Endodermal cell (in vitro differentiated cells): ENCODE measurements around the gene C17orf100. TPM values are rescaled to one million over a fixed set of nuclear protein-coding genes. Genes with fewer than 3 reads are reported as not detected.

Source experiments
- DNase-seq: peaks from one replicate; pipeline ENCODE4 v3.0.0-alpha.2; 2017
- H3K27ac ChIP-seq: 2 replicates; pipeline ENCODE4 v1.5.1; 2013; ENCODE audit warnings: mild to moderate bottlenecking, low read depth, low read length, moderate library complexity
- H3K27me3 ChIP-seq: 2 replicates; pipeline ENCODE4 v1.6.1; 2013; ENCODE audit warnings: mild to moderate bottlenecking, low read length, moderate library complexity; ENCODE audit not compliant: insufficient read depth, control insufficient read depth, poor library complexity, severe bottlenecking
- H3K36me3 ChIP-seq: 2 replicates; pipeline ENCODE4 v1.7.0; 2013; ENCODE audit warnings: mild to moderate bottlenecking, low read length, moderate library complexity; ENCODE audit not compliant: control insufficient read depth, insufficient read depth
- H3K4me1 ChIP-seq: one replicate; pipeline ENCODE4 v1.7.0; 2013; ENCODE audit warnings: low read length; ENCODE audit not compliant: control insufficient read depth, insufficient read depth
- H3K4me3 ChIP-seq: 2 replicates; pipeline ENCODE4 v1.5.1; 2013; ENCODE audit warnings: mild to moderate bottlenecking, low read length, moderate library complexity
- H3K9ac ChIP-seq: 2 replicates; pipeline ENCODE4 v1.6.1; 2013; ENCODE audit warnings: mild to moderate bottlenecking, low read length, moderate library complexity; ENCODE audit not compliant: poor library complexity, severe bottlenecking; ENCODE audit errors: extremely low read depth
- H3K9me3 ChIP-seq: 2 replicates; pipeline ENCODE4 v1.6.1; 2013; ENCODE audit warnings: mild to moderate bottlenecking, low read length, moderate library complexity; ENCODE audit not compliant: control insufficient read depth
- H3K27ac Mint-ChIP-seq: 2 replicates; pipeline ENCODE4 v1.8.0; 2020; ENCODE audit warnings: mixed read lengths
- H3K27me3 Mint-ChIP-seq: 2 replicates; pipeline ENCODE4 v1.8.0; 2021; ENCODE audit warnings: mild to moderate bottlenecking, mixed read lengths; ENCODE audit not compliant: insufficient read depth
- H3K36me3 Mint-ChIP-seq: 2 replicates; pipeline ENCODE4 v1.8.0; 2020; ENCODE audit warnings: low read depth, mixed read lengths
- H3K4me1 Mint-ChIP-seq: 2 replicates; pipeline ENCODE4 v1.8.0; 2020; ENCODE audit warnings: mixed read lengths
- H3K4me3 Mint-ChIP-seq: 2 replicates; pipeline ENCODE4 v1.8.0; 2020; ENCODE audit warnings: mild to moderate bottlenecking, moderate library complexity, mixed read lengths
- H3K9me3 Mint-ChIP-seq: 2 replicates; pipeline ENCODE4 v1.8.0; 2020; ENCODE audit warnings: mild to moderate bottlenecking, mixed read lengths
- WGBS, 2 experiments: methylation state at CpG; one replicate each; pipeline versions ENCODE4 v1.1.5 to v1.1.7; 2013; ENCODE audit warnings: missing lambda C conversion rate in 2 of 2, mixed read lengths in 1 of 2; ENCODE audit not compliant: insufficient coverage in 1 of 2, insufficient read length in 1 of 2; 5-methylcytosine and 5-hydroxymethylcytosine counted together
- total RNA-seq, 2 donors: library from RNA; stranded (reverse); fragmentation: NEBNext Ultra II Directional in 1 of 2; extraction: Animal tissue kit (Norgen Biotek cat#: 25700) in 1 of 2; gene quantifications; 2 replicates in 1 of 2; 3 replicates in 1 of 2; pipeline ENCODE4 v1.2.1, GENCODE V29; 2021
- TF ChIP-seq, protein P1 (sequence below): fragments of 200-600 bp; sonication (generic); conservative IDR thresholded peaks from 2 replicates; pipeline ENCODE4 v1.5.0; 2021; ENCODE audit warnings: antibody characterized with exemption, mild to moderate bottlenecking

Gene C17orf100
- total RNA-seq, 2 donors from 2014 or later, result 2.7 to 3.0 TPM

DNA sequence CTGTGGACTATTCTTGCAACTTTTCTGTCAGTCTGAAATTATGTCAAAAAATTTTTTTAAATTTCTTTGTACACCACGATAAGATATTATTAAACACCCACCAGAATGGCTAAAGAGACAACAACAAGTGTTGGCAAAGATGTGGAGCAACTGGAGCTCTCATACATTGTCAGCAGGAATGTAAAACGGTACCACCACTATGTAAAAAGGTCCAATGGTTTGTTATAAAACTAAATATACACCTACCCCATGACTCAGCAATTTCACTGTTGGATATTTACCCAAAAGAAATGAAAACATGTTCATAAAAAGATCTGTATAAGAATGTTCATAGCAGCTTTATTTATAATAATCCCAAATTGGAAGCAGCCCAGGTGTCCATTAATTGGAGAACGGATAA, 18.3 kb upstream of the C17orf100 start:
- H3K27ac Mint-ChIP-seq, result no peak overlapping the region
- Histone ChIP-seq H3K4me1 (no peaks in the 10 kb centered on the region), H3K36me3 (peaks cover 66% of the 10 kb centered on the region), H3K27ac (no peak overlapping the region), H3K9ac (no peak overlapping the region), H3K4me3 (no peak overlapping the region), H3K27me3 (no peaks in the 10 kb centered on the region), H3K9me3 (peaks cover 9% of the 10 kb centered on the region)
- TF ChIP-seq, protein P1, sequence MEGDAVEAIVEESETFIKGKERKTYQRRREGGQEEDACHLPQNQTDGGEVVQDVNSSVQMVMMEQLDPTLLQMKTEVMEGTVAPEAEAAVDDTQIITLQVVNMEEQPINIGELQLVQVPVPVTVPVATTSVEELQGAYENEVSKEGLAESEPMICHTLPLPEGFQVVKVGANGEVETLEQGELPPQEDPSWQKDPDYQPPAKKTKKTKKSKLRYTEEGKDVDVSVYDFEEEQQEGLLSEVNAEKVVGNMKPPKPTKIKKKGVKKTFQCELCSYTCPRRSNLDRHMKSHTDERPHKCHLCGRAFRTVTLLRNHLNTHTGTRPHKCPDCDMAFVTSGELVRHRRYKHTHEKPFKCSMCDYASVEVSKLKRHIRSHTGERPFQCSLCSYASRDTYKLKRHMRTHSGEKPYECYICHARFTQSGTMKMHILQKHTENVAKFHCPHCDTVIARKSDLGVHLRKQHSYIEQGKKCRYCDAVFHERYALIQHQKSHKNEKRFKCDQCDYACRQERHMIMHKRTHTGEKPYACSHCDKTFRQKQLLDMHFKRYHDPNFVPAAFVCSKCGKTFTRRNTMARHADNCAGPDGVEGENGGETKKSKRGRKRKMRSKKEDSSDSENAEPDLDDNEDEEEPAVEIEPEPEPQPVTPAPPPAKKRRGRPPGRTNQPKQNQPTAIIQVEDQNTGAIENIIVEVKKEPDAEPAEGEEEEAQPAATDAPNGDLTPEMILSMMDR, result no peak
- H3K36me3 Mint-ChIP-seq, result peaks cover 49% of the 10 kb centered on the region
- no peak overlapping the region for H3K4me3 Mint-ChIP-seq
- no peaks in the 10 kb centered on the region for H3K27me3 Mint-ChIP-seq
- peaks cover 6% of the 10 kb centered on the region for H3K9me3 Mint-ChIP-seq
- H3K4me1 Mint-ChIP-seq, result no peaks in the 10 kb centered on the region
- 96 to 100% methylated on average over 1 to 3 of the region's 3 CpGs for WGBS, 2 experiments
- no peak for DNase-seq

DNA sequence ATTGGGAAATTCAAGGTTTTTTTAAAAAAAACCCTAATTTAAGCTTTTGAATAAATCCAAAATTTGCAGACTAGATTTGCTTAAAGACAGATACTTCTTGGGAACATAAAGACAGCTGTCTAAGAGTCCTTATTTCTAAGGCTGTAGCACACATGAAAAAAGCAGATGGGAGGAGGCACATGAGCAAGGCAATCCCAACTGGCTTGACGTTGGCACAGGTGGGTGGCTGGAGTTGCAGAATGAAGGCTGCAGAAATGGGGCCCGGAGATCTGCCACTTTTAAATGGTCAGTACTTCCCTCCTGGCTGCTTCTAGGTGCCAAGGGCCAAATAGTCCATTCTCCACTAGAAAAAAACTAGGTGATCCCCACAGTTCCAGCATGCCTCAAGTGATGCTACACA, 15.5 kb upstream of the C17orf100 start:
- Histone ChIP-seq H3K9me3 (peaks cover 9% of the 10 kb centered on the region), H3K4me3 (no peak overlapping the region), H3K27ac (no peak overlapping the region), H3K9ac (no peak overlapping the region), H3K36me3 (peaks cover 39% of the 10 kb centered on the region), H3K27me3 (no peaks in the 10 kb centered on the region), H3K4me1 (no peaks in the 10 kb centered on the region)
- WGBS, 2 experiments, result 94% methylated on average over 2 of the region's 2 CpGs
- Mint-ChIP-seq H3K4me3 (no peak overlapping the region), H3K4me1 (peaks cover 8% of the 10 kb centered on the region), H3K27ac (no peak overlapping the region), H3K9me3 (peaks cover 6% of the 10 kb centered on the region), H3K36me3 (peaks cover 35% of the 10 kb centered on the region), H3K27me3 (no peaks in the 10 kb centered on the region)
- TF ChIP-seq, protein P1, result no peak
- no peak for DNase-seq

DNA sequence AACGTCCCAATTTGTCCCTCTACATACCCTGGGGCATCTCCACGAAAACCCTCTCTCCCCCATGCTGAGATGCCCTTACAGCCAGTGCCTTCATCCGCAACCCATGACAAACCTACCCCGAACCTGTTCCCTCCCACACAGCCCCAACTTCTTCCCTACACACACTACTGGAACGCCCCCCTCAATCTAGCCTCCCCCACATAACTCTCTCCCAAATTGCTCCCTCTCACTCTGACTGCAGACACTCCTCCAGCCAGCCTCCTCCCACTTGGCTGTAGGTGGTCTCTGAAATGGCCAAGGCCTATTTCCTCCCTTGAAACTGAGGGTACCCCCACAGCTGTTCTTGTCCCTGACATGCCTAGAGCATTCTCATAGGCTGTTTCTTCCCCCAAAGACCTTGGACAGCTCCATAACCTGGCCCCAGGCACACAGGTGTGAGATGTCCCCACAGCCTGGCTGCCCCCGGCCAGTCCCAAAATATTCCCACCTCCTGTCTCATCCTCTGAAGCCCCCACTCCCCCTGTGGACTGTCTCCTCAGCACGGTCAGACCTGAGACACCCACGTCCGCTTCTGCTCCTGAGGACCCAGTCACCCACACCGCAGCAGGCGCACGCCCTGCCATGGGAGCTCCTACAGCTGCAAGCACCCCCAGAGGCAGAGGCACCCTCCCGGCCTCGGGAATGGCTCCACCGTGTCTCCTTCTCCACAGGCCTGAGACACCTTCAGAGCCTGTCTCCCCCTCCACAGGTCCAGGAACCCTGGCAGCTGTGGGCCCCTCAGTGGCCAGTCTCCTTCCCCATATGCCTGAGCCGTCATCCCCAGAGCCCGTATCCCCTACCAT, 14.7 kb upstream of the C17orf100 start:
- Mint-ChIP-seq H3K4me1 (peaks cover 8% of the 10 kb centered on the region), H3K4me3 (no peak overlapping the region), H3K9me3 (peaks cover 6% of the 10 kb centered on the region), H3K27ac (no peak overlapping the region), H3K36me3 (peaks cover 29% of the 10 kb centered on the region), H3K27me3 (no peaks in the 10 kb centered on the region)
- H3K27me3 ChIP-seq, result no peaks in the 10 kb centered on the region
- no peak overlapping the region for H3K4me3 ChIP-seq
- H3K9me3 ChIP-seq, result peaks cover 9% of the 10 kb centered on the region
- peaks cover 34% of the 10 kb centered on the region for H3K36me3 ChIP-seq
- H3K27ac ChIP-seq, result no peak overlapping the region
- TF ChIP-seq, protein P1, result no peak
- WGBS, 2 experiments, result 90 to 92% methylated on average over 7 to 17 of the region's 17 CpGs
- H3K4me1 ChIP-seq, result no peaks in the 10 kb centered on the region
- H3K9ac ChIP-seq, result no peak overlapping the region
- DNase-seq, result no peak
